DOHH2 (cell line): ENCODE data around the gene SLC5A11.

Experiments used
- EZH2phosphoT487 ChIP-seq: fragments of 200-600 bp; sonication (generic); IDR thresholded peaks from 2 replicates; pipeline ENCODE4 v1.6.1; 2017; ENCODE audit warnings: borderline replicate concordance, mild to moderate bottlenecking, antibody characterized with exemption, low read length, moderate library complexity, mixed read lengths
- TF ChIP-seq, protein P1 (sequence below): fragments of 200-600 bp; sonication (generic); IDR thresholded peaks from one replicate; pipeline ENCODE4 v1.5.1; 2014; ENCODE audit warnings: antibody characterized with exemption, mild to moderate bottlenecking, low read depth, low read length; ENCODE audit not compliant: poor library complexity, severe bottlenecking

DNA sequence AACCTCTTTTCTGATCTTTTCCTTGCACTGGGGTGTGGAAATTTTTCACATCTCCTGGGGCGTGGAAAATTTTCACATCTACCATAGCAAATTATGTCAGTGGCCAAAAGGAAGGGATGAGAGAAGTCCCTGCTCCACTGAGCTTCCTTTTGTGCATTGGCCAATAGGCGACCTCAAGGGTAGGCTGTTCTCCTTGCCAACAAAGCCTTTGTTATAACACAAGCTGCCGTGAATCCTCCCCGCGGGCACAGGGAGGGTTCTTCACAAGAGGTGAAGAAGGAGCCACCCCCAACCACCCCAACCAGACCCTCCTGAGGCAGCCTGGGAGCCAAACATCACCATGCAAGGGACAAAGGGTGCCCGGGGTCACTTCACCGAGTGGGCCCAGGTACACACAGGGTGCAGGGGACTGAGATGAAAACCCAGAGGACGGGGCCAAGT lies 6.5 kb downstream of the SLC5A11 start:
- TF ChIP-seq, protein P1, sequence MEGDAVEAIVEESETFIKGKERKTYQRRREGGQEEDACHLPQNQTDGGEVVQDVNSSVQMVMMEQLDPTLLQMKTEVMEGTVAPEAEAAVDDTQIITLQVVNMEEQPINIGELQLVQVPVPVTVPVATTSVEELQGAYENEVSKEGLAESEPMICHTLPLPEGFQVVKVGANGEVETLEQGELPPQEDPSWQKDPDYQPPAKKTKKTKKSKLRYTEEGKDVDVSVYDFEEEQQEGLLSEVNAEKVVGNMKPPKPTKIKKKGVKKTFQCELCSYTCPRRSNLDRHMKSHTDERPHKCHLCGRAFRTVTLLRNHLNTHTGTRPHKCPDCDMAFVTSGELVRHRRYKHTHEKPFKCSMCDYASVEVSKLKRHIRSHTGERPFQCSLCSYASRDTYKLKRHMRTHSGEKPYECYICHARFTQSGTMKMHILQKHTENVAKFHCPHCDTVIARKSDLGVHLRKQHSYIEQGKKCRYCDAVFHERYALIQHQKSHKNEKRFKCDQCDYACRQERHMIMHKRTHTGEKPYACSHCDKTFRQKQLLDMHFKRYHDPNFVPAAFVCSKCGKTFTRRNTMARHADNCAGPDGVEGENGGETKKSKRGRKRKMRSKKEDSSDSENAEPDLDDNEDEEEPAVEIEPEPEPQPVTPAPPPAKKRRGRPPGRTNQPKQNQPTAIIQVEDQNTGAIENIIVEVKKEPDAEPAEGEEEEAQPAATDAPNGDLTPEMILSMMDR: no peak
- TF ChIP-seq EZH2phosphoT487: no peak
